Epithelial cell of esophagus (primary cell): ENCODE measurements around the gene TMPO.
"Not testable (repeated sequence)": the region's sequence is repeated elsewhere in the genome, so short reads cannot be mapped to it uniquely, and the experiment has no call there.

Source experiments
- DNase-seq: peaks from one replicate; pipeline ENCODE4 v3.0.0; 2010; ENCODE audit warnings: low read depth
- H3K4me3 ChIP-seq: 2 replicates; pipeline ENCODE4 v1.5.1; 2011; ENCODE audit warnings: mild to moderate bottlenecking, low read length, control low read depth
- CTCF ChIP-seq: IDR thresholded peaks from 2 replicates; pipeline ENCODE4 v1.5.1; 2011; ENCODE audit warnings: low read depth, mild to moderate bottlenecking, low read length, control low read depth, inconsistent platforms; ENCODE audit not compliant: insufficient read depth; ENCODE audit errors: missing control alignments

The TMPO gene

GRCh38 chr12:98492580-98493140 lies 22.7 kb upstream of the TMPO start:
- DNase-seq = no peak
- no peak overlapping the region for H3K4me3 ChIP-seq
- TF ChIP-seq CTCF = no peak

GRCh38 chr12:98501266-98501629 lies 14.1 kb upstream of the TMPO start:
- DNase-seq, H3K4me3 ChIP-seq: not testable (repeated sequence)

GRCh38 chr12:98503342-98503591 lies 12.1 kb upstream of the TMPO start:
- H3K4me3 ChIP-seq = peak overlapping the region; percentile 67
- TF ChIP-seq CTCF = no peak
- DNase-seq = peak; percentile 91

DNA sequence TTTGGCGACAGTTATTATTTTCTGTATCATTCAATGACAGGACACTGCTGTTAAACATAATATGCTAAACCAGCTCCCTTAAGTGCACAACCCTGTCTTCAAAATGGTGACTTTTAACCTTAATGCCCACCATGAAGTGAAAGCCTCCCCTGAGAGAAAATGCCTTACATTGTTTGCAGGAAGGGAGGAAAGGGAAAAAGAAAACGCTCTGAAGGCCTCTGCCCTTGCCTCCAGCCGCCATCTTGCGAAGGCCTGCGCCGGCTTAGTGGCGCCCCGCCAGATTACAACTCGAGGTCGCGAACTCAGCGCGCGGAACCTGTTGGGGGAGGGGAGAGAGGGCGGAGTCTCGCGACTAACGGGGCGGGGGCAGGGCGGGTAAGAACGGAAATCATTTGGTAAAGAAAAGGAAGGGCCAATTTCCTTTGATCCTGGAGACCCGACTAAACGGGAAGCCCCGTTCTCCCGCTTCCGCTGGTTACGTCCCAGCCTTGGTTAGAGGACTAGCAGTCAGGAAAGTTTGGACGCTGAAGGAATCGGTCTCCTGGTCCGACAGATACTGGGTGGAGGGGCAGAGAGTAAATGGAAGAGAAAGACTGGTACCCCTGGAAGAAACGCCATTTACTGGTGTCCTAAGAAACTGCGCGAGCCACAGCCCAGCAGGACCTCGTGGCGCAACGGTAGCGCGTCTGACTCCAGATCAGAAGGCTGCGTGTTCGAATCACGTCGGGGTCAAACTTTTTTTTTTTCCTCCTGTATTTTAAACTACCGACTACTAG lies 11.6 kb upstream of the TMPO start:
- no peak for TF ChIP-seq CTCF
- DNase-seq = peak; percentile 92

GRCh38 chr12:98504368-98504617 lies 11.1 kb upstream of the TMPO start:
- H3K4me3 ChIP-seq = peak overlapping the region; percentile 67
- no peak for DNase-seq
- TF ChIP-seq CTCF = no peak

More for the DNA sequence above, 11.6 kb upstream of the TMPO start:
- peak overlapping the region; percentile 67 for H3K4me3 ChIP-seq

DNA sequence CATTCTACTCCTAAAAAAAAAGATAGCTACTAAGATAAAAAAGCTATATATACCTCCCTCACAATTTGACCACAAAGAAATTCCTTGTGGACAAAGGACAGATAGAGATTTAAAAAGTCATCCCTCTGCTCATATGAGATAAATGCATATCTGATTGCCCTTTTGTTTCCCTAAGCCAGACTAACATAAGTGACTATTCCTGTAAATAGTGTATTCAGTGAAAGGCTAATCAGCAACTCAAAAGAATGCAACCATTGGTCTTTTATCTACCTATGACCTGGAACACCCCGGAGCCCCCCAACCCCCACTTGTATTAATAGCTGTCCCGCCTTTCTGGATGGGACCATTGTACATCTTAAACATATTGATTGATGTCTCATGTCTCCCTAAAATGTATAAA lies 6.3 kb upstream of the TMPO start:
- no peak overlapping the region for H3K4me3 ChIP-seq
- DNase-seq = no peak
- no peak for TF ChIP-seq CTCF

GRCh38 chr12:98511806-98512205 lies 3.6 kb upstream of the TMPO start:
- H3K4me3 ChIP-seq, DNase-seq: not testable (repeated sequence)

DNA sequence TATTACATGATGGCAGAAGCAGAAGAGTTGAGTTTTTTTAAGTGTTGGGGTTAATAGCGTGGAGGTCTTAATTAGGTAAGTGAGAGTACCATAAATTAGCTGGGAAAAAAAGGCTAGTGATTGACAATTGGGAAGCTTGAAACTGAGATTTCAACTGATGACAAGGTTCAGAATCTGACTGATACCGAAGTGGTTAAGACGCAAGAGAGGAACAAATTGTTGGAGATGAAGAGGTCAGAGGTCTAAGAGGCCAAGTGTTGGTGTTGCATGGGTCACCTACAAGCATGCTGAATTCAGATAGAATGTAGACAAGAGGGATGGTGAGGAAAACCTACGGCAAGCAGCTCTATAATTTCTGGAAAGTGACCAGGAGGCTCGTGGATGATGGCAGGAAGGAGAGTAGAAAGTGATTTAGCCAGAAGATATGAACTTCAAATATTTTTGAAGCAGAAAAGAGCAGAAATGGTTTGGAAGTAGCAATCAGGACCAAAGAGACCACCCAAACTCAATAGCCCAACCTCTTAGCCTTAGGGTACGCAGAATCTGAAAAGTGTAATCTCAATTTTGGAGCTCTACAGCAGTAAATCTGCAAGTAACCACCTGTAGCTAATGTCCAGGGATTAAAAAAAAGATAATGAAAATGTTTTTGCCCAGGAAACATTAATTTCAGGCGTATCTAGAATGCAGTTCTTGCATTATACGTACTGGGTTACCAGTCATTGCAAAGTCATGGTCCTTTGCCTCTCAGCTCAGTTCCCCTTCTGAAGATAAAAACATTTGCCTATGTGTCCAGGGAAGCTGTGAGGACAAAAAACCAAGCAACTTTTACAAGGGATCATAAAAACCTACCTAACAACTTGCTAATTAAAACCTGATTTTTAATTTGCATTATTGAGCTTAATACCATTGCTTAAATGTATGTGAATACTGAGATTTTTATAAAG lies 1.7 kb upstream of the TMPO start:
- TF ChIP-seq CTCF = no peak
- H3K4me3 ChIP-seq = peak overlapping the region; percentile 55
- DNase-seq = no peak
